ENCODE data around the gene AGA. TPM values are rescaled to one million over a fixed set of nuclear protein-coding genes. Genes with fewer than 3 reads are reported as not detected.

AGA gene
- total RNA-seq, 1 donor from 2014 or later: 26.1 TPM

- no peak for DNase-seq (ENCODE audit: extremely low spot score, unreplicated experiment)
- Mint-ChIP-seq H3K9me3 (ENCODE audit: unreplicated experiment) (no peaks in the 10 kb centered on the region), H3K36me3 (ENCODE audit: unreplicated experiment) (no peaks in the 10 kb centered on the region), H3K4me1 (ENCODE audit: unreplicated experiment) (peaks cover 3% of the 10 kb centered on the region), H3K4me3 (ENCODE audit: unreplicated experiment) (no peak overlapping the region), H3K27ac (ENCODE audit: unreplicated experiment) (no peak overlapping the region), H3K27me3 (ENCODE audit: unreplicated experiment) (no peaks in the 10 kb centered on the region)
- TF ChIP-seq, protein P1, sequence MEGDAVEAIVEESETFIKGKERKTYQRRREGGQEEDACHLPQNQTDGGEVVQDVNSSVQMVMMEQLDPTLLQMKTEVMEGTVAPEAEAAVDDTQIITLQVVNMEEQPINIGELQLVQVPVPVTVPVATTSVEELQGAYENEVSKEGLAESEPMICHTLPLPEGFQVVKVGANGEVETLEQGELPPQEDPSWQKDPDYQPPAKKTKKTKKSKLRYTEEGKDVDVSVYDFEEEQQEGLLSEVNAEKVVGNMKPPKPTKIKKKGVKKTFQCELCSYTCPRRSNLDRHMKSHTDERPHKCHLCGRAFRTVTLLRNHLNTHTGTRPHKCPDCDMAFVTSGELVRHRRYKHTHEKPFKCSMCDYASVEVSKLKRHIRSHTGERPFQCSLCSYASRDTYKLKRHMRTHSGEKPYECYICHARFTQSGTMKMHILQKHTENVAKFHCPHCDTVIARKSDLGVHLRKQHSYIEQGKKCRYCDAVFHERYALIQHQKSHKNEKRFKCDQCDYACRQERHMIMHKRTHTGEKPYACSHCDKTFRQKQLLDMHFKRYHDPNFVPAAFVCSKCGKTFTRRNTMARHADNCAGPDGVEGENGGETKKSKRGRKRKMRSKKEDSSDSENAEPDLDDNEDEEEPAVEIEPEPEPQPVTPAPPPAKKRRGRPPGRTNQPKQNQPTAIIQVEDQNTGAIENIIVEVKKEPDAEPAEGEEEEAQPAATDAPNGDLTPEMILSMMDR (IDR thresholded peaks at IDR 0.05): no peak
These were observed 43.3 kb upstream of the AGA start for GRCh38 chr4:177485528-177485927.

- no peak for DNase-seq (ENCODE audit: extremely low spot score, unreplicated experiment)
- Mint-ChIP-seq H3K36me3 (ENCODE audit: unreplicated experiment) (no peaks in the 10 kb centered on the region), H3K27ac (ENCODE audit: unreplicated experiment) (no peak overlapping the region), H3K27me3 (ENCODE audit: unreplicated experiment) (no peaks in the 10 kb centered on the region), H3K9me3 (ENCODE audit: unreplicated experiment) (no peaks in the 10 kb centered on the region), H3K4me3 (ENCODE audit: unreplicated experiment) (no peak overlapping the region), H3K4me1 (ENCODE audit: unreplicated experiment) (peaks cover 3% of the 10 kb centered on the region)
- TF ChIP-seq, protein P1 (IDR thresholded peaks at IDR 0.05): no peak
These were observed 42.4 kb upstream of the AGA start for GRCh38 chr4:177484613-177485021.

GRCh38 chr4:177483760-177484159 lies 41.5 kb upstream of the AGA start:
- Mint-ChIP-seq H3K4me3 (ENCODE audit: unreplicated experiment) (no peak overlapping the region), H3K9me3 (ENCODE audit: unreplicated experiment) (no peaks in the 10 kb centered on the region), H3K4me1 (ENCODE audit: unreplicated experiment) (peaks cover 3% of the 10 kb centered on the region), H3K27ac (ENCODE audit: unreplicated experiment) (no peak overlapping the region), H3K36me3 (ENCODE audit: unreplicated experiment) (no peaks in the 10 kb centered on the region), H3K27me3 (ENCODE audit: unreplicated experiment) (no peaks in the 10 kb centered on the region)
- TF ChIP-seq, protein P1 (IDR thresholded peaks at IDR 0.05): no peak
- no peak for DNase-seq (ENCODE audit: extremely low spot score, unreplicated experiment)

DNA sequence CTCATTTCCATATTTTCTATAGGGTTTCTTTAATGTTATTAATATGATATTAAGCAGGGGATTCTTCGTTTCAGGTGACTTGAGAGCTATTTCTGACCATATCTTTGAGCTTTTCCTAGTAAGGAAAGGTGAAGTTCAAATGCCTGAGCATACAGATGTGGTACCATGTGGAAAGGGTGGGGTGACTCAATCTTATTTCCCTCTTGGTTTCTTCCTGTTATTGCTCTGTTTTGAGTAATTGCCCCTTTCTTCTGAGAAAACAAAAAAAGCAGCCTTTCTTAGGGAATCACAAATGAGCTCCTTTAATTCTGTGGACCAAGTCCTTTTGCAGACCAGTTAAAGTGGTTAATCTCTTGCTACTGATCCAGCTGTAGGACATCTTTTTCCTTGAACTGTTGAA lies 41.0 kb upstream of the AGA start:
- Mint-ChIP-seq H3K4me1 (ENCODE audit: unreplicated experiment) (peaks cover 3% of the 10 kb centered on the region), H3K9me3 (ENCODE audit: unreplicated experiment) (no peaks in the 10 kb centered on the region), H3K36me3 (ENCODE audit: unreplicated experiment) (no peaks in the 10 kb centered on the region), H3K4me3 (ENCODE audit: unreplicated experiment) (no peak overlapping the region), H3K27ac (ENCODE audit: unreplicated experiment) (no peak overlapping the region), H3K27me3 (ENCODE audit: unreplicated experiment) (no peaks in the 10 kb centered on the region)
- TF ChIP-seq, protein P1 (IDR thresholded peaks at IDR 0.05): no peak
- no peak for DNase-seq (ENCODE audit: extremely low spot score, unreplicated experiment)

- Mint-ChIP-seq H3K27me3 (ENCODE audit: unreplicated experiment) (no peaks in the 10 kb centered on the region), H3K36me3 (ENCODE audit: unreplicated experiment) (no peaks in the 10 kb centered on the region), H3K27ac (ENCODE audit: unreplicated experiment) (no peak overlapping the region), H3K9me3 (ENCODE audit: unreplicated experiment) (no peaks in the 10 kb centered on the region), H3K4me1 (ENCODE audit: unreplicated experiment) (peaks cover 3% of the 10 kb centered on the region), H3K4me3 (ENCODE audit: unreplicated experiment) (no peak overlapping the region)
- TF ChIP-seq, protein P1 (IDR thresholded peaks at IDR 0.05): no peak
- DNase-seq (ENCODE audit: extremely low spot score, unreplicated experiment): no peak
These were observed 40.1 kb upstream of the AGA start for GRCh38 chr4:177482367-177482766.
